Prostate gland (tissue), 2 donors: ENCODE data around the gene PFKFB3.

Source experiments
- CTCF ChIP-seq, 4 experiments: fragments of 200-600 bp in 2 of 4; fragments of 450-650 bp in 2 of 4; sonication (generic) in 2 of 4; IDR thresholded peaks; 1 replicate in 3 of 4; 2 replicates in 1 of 4; pipeline ENCODE4 v1.5.1; 2016 to 2019; ENCODE audit warnings: antibody characterized with exemption in 4 of 4, mild to moderate bottlenecking in 2 of 4, moderate library complexity in 2 of 4
- POLR2A ChIP-seq: fragments of 450-650 bp; IDR thresholded peaks from one replicate; pipeline ENCODE4 v1.6.1; 2016; ENCODE audit warnings: antibody characterized with exemption, mild to moderate bottlenecking

GRCh38 chr10:6176691-6177231 is 26.0 kb upstream of the PFKFB3 start:
- TF ChIP-seq CTCF (IDR thresholded peaks at IDR 0.05) (no peak), POLR2A (no peak)
